Body of pancreas (tissue), 4 donors: ENCODE measurements around the gene PILRA. TPM values are rescaled to one million over a fixed set of nuclear protein-coding genes. Genes with fewer than 3 reads are reported as not detected.
A peak's percentile ranks its signal among the peaks of the same experiment; 100 is the strongest.

ENCODE experiments used
- ATAC-seq: fragments of 150-250 bp; one replicate; pipeline ENCODE4 v1.9.1; 2016
- DNase-seq, 4 donors: peaks; one replicate each; pipeline ENCODE4 v3.0.0-alpha.2; 2019
- H3K27ac ChIP-seq, 4 donors: fragments of 200-600 bp; sonication (generic); 1 replicate in 3 of 4; 2 replicates in 1 of 4; pipeline versions ENCODE4 v1.5.1 to v1.6.1; 2016 to 2019; ENCODE audit warnings: mild to moderate bottlenecking in 1 of 4, mixed read lengths in 1 of 4, moderate library complexity in 1 of 4
- H3K27me3 ChIP-seq, 2 donors: fragments of 200-600 bp; sonication (generic); one replicate each; pipeline ENCODE4 v1.6.0; 2016; ENCODE audit warnings: mild to moderate bottlenecking in 1 of 2
- H3K36me3 ChIP-seq, 2 donors: fragments of 200-600 bp; sonication (generic); replicated peaks in 1 of 2; 2 replicates each; pipeline ENCODE4 v1.5.1; 2016; ENCODE audit warnings: low read depth in 2 of 2; ENCODE audit not compliant: insufficient read depth in 1 of 2
- H3K4me1 ChIP-seq: fragments of 200-600 bp; sonication (generic); one replicate; pipeline ENCODE4 v1.6.0; 2016
- H3K4me3 ChIP-seq, 2 donors: fragments of 200-600 bp; sonication (generic); 1 replicate in 1 of 2; 2 replicates in 1 of 2; pipeline ENCODE4 v1.5.1; 2016 to 2019
- H3K9me3 ChIP-seq, 3 donors: fragments of 200-600 bp; sonication (generic); 1 replicate in 2 of 3; 2 replicates in 1 of 3; pipeline ENCODE4 v1.5.1; 2016
- CTCF ChIP-seq, 7 experiments: fragments of 450-650 bp in 4 of 7; fragments of 200-600 bp in 3 of 7; sonication (generic) in 3 of 7; IDR thresholded peaks; one replicate each; pipeline ENCODE4 v1.5.1; 2016 to 2019; ENCODE audit warnings: antibody characterized with exemption in 7 of 7
- POLR2A ChIP-seq, 3 donors: fragments of 450-650 bp; IDR thresholded peaks; one replicate each; pipeline ENCODE4 v1.6.1; 2016; ENCODE audit warnings: antibody characterized with exemption in 3 of 3, mild to moderate bottlenecking in 2 of 3
- WGBS, 2 donors: methylation state at CpG; one replicate each; pipeline ENCODE4 v1.1.5; 2017; 5-methylcytosine and 5-hydroxymethylcytosine counted together
- intact Hi-C: fragments of 100-400 bp; cut with DNase I; formaldehyde crosslinking; loops from one replicate; pipeline ENCODE4 v1.15.1; 2023
- total RNA-seq, 2 donors: library from RNA; depleted of rRNA; stranded (reverse); fragments of >200 nt; gene quantifications; one replicate each; pipeline ENCODE4 v1.1.0, GENCODE V29; 2016

PILRA gene
- total RNA-seq, 2 donors from 2014 or later, result 7.0 TPM; not detected in 1

GRCh38 chr7:100366411-100367250 is 6.7 kb upstream of the PILRA start:
- Histone ChIP-seq H3K4me1 (no peaks in the 10 kb centered on the region), H3K9me3 (no peaks in the 10 kb centered on the region), H3K27ac (no peak overlapping the region), H3K36me3 (no peaks in the 10 kb centered on the region), H3K27me3 (no peaks in the 10 kb centered on the region), H3K4me3 (no peak overlapping the region)
- WGBS, 2 donors, result 80 to 92% methylated on average over 12 to 16 of the region's 16 CpGs
- no peak for TF ChIP-seq CTCF (IDR thresholded peaks at IDR 0.05)
- intact Hi-C loops, result no loop called here
- ATAC-seq (no peak), DNase-seq (no peak)

- no peak for DNase-seq
- intact Hi-C loops, result no loop called here
- no peaks in the 10 kb centered on the region for H3K4me1 ChIP-seq
- no peaks in the 10 kb centered on the region for H3K36me3 ChIP-seq
- H3K9me3 ChIP-seq, result no peaks in the 10 kb centered on the region
- no peaks in the 10 kb centered on the region for H3K27me3 ChIP-seq
- H3K27ac ChIP-seq, result no peak overlapping the region
- TF ChIP-seq CTCF (IDR thresholded peaks at IDR 0.05), result no peak
- TF ChIP-seq POLR2A (IDR thresholded peaks at IDR 0.05), result no peak
- ATAC-seq, result no peak
- WGBS, 2 donors, result 91 to 92% methylated on average over 8 of the region's 8 CpGs
- no peak overlapping the region for H3K4me3 ChIP-seq
Measured at GRCh38 chr7:100367251-100367620, 6.1 kb upstream of the PILRA start.

- Histone ChIP-seq H3K27me3 (no peaks in the 10 kb centered on the region), H3K9me3 (no peaks in the 10 kb centered on the region), H3K27ac (peak overlapping the region in 1 of 4 donors; percentile 67), H3K36me3 (no peaks in the 10 kb centered on the region), H3K4me1 (no peaks in the 10 kb centered on the region), H3K4me3 (no peak overlapping the region)
- DNase-seq (peak in 1 of 4 donors; percentile 43), ATAC-seq (no peak)
- whole genome bisulfite sequencing, 2 donors, result 81 to 86% methylated on average over 12 of the region's 12 CpGs
- TF ChIP-seq POLR2A (IDR thresholded peaks at IDR 0.05), result no peak
- no peak for TF ChIP-seq CTCF (IDR thresholded peaks at IDR 0.05)
- intact Hi-C loops, result no loop called here
Measured at GRCh38 chr7:100367676-100368613, 5.3 kb upstream of the PILRA start.

- H3K4me1 ChIP-seq, result no peaks in the 10 kb centered on the region
- WGBS, 2 donors, result 66 to 78% methylated on average over 6 of the region's 6 CpGs
- no peak overlapping the region for H3K4me3 ChIP-seq
- H3K36me3 ChIP-seq, result no peaks in the 10 kb centered on the region
- H3K27ac ChIP-seq, result peak overlapping the region in 2 of 4 donors; percentile 6 to 67
- DNase-seq (peak in 3 of 4 donors; percentile 25 to 81 (median 29)), ATAC-seq (peak; percentile 23)
- H3K27me3 ChIP-seq, result no peaks in the 10 kb centered on the region
- no peaks in the 10 kb centered on the region for H3K9me3 ChIP-seq
- no peak for TF ChIP-seq CTCF (IDR thresholded peaks at IDR 0.05)
- TF ChIP-seq POLR2A (IDR thresholded peaks at IDR 0.05), result peak in 1 of 3 donors; percentile 31
- intact Hi-C loops, result no loop called here
Measured at GRCh38 chr7:100369105-100369504, 4.2 kb upstream of the PILRA start.
